ENCODE results near the gene GRAMD1B.

Gene GRAMD1B

DNA sequence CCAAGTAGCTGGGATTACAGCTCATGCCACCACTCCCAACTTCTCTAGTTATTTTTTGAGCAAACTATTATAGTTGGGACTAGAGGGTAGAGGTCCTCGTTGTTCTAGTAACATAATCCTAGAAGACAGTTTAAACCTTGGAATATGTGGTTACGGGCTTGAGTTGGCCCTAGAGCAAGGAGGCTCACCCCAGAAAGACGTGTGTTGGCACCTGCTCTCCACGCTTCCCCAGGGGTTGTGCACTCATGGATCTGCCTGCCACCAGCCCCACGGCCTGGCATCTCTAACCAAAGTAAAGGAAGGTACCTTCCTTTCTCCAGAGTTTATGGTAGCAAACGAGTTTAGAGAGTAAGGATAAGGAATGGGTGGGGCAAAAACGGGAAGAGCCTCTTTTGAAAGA lies 145.4 kb downstream of the GRAMD1B start:
- no peak for DNase-seq

GRCh38 chr11:123576082-123576481 lies 146.0 kb downstream of the GRAMD1B start:
- DNase-seq, result no peak

- DNase-seq, result no peak
Observed at GRCh38 chr11:123576501-123576900, 146.4 kb downstream of the GRAMD1B start.

- DNase-seq, result peak; percentile 64
Observed at GRCh38 chr11:123577081-123577598, 147.1 kb downstream of the GRAMD1B start.

- DNase-seq, result no peak
Observed at GRCh38 chr11:123578778-123579481, 148.9 kb downstream of the GRAMD1B start.

- no peak for DNase-seq
Observed at GRCh38 chr11:123579482-123579812, 149.4 kb downstream of the GRAMD1B start.

DNA sequence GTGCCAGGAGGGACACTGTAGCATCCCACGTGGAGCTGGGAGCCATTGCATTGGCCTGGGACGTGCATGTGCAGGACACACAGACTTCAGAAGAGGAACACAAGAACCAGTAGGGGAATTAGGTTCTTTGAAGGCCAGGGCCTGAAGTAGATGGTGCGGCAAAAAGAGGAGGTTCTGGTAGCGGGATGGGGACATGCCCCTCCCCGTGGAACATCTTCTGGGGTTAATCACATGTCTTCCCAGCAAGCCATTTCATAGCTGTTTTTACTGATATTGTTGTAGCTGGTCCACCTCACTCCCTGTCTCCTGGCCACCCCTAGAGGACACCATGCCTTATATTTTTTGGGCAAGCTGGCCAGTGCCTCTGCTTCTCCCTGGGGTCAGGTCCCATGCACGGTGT lies 150.1 kb downstream of the GRAMD1B start:
- no peak for DNase-seq

DNA sequence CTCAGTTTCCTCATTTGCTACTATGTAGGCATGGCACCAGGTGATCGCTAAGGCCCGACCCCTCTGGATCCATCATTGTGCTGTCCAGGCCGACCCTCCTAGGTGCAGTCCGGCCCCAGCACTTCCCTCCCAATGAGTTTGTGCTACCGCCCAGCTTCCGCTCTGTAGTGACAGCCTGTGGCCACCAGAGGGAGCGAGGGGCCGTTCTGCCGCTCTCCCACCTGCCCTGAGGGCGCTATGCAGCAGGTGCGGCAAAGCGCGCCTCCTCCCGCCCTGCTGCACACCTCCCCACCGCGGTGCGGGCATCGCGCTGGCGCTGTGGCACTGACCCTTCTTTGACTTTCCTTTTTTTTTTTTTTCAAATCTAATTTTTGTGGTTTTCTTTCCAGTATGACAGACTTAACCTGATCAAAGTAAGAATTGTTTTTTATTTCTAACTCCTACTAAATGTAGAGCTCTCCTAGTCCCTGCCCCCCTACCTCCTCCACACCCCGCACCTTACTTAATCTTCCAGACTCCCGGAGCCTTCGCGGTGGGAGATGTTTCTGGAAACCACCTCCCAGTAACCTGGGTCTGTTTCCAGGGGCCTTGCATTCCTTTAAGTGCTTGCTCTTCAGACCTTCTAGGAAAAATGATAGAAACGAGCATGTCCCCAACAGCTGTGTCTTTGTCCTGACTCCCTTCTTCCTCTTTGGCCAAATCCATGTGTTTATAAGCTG lies 150.6 kb downstream of the GRAMD1B start:
- peak; percentile 71 for DNase-seq

DNA sequence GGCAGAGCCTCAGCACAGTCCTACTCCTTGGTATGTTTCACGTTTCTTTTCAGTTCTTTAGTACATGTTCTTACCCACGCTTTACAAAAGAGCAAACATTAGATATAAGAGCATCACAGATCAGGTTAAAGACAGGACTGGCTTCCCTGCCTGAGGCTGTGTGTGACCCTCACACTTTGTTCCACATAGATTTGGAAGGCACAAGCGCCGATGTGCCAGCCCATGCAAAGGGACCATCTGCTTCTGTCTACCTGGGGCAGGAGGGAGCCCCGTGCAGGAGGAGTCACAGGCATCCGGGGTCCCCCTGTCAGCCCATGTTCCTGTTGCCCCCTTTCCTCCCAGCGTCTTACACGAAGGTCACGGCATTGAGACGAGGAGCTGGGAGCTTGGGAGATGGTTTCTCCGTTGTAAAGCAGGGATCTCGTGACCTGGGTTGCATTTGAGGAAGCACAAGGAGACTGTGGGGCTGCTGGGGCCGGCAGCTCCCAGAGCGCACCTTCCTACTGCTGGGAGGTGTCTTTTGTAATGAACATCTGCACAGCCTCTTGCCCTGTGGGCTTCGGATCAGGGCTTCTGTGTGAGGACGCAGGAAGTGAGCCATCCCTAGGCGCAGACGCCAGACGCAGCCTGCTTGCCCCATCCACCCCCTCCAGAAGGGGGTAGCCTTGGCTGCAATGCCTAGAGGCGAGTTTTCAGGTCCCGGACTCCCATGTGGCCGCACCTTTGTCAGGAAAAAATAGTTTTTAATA lies 151.8 kb downstream of the GRAMD1B start:
- DNase-seq, result no peak

GRCh38 chr11:123582992-123583504 lies 153.0 kb downstream of the GRAMD1B start:
- no peak for DNase-seq

- no peak for DNase-seq
Observed at GRCh38 chr11:123584186-123584585, 154.1 kb downstream of the GRAMD1B start.

GRCh38 chr11:123584737-123585136 lies 154.7 kb downstream of the GRAMD1B start:
- no peak for DNase-seq

DNA sequence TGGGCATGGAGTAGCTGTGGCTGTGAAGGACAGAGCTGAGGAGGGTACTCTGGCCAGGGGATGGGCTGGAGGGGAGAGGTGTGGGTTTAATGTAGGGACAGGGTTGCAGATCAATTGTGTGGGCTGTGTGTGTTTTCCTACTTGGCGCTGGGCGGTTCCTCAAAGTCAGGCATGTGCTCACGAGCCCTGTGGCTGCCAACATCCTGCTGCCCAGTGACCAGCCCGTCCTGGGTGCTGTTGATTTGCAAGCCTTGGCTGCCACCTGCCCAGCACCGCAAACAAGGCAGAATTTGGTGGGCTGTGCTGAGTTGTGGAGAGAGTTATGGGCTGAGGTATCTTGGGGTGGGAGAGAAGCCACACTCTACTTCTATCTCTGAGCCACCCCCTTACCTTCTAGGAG lies 155.1 kb downstream of the GRAMD1B start:
- no peak for DNase-seq

DNA sequence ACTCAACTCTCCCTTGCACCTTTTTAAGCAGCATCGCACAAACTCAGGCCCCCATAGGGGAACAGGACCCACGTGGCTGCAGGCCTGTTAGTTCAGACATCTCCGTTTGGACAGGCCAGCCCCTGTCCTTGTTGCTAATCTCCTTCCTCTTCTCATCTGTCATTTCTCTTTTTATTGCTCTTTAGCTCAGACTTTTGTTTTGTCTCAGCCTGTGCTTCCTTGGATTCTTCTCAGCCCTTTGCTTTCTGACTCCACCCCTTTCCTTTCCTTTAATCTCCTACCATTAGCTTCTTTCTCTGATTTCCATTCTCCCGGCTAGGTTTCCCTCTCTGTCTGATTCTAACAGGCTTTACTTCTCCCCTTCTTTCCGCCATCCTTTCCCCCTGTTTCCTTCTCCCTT lies 155.6 kb downstream of the GRAMD1B start:
- DNase-seq, result no peak

DNA sequence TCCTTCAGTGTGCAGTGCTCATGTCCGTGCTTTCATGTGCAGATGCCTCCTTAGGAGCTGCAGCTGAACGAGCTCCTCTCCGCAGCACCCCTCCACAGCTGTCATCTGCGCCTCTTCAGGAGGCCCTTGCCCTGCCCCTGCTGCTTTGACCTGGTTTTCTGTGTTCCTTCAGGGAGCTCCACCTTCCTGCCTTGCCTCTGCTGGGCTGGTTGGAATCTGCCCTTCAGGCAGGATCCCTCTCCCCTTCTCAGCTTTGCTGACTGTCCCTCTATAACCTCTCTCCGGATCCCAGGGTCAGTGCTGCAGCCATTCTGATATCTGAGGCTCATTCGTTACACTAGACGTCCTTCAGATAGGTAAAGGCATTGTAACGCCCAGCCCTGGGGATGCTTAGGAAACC lies 156.5 kb downstream of the GRAMD1B start:
- DNase-seq, result no peak

DNA sequence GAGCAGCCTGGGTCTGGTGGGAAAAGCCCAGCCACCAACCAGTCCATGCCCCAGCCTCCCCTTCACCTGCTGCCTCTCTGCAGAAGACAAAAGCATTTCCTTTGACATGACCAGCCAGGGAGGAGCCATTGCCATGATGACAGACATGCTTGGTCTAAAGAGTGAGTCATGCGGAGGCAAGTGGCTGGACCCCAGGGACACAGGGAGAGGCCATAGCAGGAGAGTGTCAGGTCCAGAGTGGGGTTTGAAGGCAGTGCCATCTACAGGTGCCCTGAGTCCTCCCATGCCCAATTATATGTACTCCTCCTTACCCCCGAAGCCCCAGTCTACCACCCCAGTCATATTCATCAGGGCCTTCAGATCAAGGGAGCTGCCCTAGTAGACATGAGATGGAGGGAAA lies 157.0 kb downstream of the GRAMD1B start:
- no peak for DNase-seq

- no peak for DNase-seq
Observed at GRCh38 chr11:123587559-123587958, 157.5 kb downstream of the GRAMD1B start.

GRCh38 chr11:123588117-123588863 lies 158.2 kb downstream of the GRAMD1B start:
- DNase-seq, result no peak

DNA sequence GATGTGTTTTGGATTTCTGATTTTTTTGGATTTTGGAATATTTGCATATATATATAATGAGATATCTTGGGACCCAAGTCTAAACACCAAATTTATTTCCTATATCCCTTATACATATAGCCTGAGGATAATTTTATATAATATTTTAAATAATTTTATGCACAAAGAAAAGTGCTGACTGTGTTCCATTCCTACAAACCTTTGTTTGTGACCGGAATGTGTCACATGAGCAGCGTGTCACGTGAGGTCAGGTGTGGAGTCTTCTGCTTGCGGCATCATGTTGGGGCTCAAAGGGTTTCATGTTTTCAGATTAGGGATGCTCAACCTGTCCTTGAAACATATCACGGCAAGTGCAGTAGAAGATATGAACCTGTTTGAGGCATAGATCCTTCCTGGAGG lies 158.8 kb downstream of the GRAMD1B start:
- DNase-seq, result no peak

DNA sequence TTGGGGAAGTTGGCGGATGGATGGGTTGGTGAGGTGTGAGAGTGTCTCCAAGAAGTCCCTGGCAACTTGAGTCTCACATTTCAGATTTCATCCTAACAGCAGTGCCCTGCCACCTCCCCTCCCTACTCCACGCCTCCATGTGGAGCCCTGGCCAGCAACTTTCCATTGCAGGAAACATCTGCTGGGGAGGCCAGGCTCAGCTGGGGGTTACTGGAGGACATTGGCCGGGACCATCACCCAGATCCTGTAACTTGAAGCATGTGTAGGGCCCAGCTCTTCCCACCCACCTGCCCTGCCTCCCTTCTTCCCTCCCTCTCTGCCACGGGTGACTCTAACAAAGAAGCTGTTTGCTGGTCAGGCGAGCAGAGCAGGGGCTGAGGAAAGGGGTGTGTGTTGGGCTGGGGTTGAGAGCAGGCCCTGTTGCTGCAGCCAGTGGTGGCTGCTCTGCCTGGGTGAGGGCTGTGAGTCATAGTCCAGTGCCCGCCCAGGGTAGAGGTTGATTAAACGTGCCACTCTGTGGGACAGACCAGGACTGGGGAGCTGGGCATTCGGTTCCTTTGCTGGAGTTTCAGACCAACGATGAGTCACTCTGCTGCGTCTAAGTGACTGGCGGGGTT lies 160.3 kb downstream of the GRAMD1B start:
- DNase-seq, result no peak

GRCh38 chr11:123593570-123593969 lies 163.5 kb downstream of the GRAMD1B start:
- no peak for DNase-seq

- DNase-seq, result no peak
Observed at GRCh38 chr11:123594188-123594901, 164.3 kb downstream of the GRAMD1B start.

Data from activated CD4-positive, alpha-beta T cell treated with anti-CD3 and anti-CD28 coated beads, Interleukin-2, amount 50 U/mL, for 16 hours (primary cell).